Activated T-cell treated with anti-CD3 and anti-CD28 coated beads for 4 hours (primary cell): ENCODE data around the gene PYGO2.

ENCODE experiments used
- DNase-seq: peaks from one replicate; pipeline ENCODE4 v3.0.0-alpha.2; 2020

Gene PYGO2, protein sequence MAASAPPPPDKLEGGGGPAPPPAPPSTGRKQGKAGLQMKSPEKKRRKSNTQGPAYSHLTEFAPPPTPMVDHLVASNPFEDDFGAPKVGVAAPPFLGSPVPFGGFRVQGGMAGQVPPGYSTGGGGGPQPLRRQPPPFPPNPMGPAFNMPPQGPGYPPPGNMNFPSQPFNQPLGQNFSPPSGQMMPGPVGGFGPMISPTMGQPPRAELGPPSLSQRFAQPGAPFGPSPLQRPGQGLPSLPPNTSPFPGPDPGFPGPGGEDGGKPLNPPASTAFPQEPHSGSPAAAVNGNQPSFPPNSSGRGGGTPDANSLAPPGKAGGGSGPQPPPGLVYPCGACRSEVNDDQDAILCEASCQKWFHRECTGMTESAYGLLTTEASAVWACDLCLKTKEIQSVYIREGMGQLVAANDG

DNA sequence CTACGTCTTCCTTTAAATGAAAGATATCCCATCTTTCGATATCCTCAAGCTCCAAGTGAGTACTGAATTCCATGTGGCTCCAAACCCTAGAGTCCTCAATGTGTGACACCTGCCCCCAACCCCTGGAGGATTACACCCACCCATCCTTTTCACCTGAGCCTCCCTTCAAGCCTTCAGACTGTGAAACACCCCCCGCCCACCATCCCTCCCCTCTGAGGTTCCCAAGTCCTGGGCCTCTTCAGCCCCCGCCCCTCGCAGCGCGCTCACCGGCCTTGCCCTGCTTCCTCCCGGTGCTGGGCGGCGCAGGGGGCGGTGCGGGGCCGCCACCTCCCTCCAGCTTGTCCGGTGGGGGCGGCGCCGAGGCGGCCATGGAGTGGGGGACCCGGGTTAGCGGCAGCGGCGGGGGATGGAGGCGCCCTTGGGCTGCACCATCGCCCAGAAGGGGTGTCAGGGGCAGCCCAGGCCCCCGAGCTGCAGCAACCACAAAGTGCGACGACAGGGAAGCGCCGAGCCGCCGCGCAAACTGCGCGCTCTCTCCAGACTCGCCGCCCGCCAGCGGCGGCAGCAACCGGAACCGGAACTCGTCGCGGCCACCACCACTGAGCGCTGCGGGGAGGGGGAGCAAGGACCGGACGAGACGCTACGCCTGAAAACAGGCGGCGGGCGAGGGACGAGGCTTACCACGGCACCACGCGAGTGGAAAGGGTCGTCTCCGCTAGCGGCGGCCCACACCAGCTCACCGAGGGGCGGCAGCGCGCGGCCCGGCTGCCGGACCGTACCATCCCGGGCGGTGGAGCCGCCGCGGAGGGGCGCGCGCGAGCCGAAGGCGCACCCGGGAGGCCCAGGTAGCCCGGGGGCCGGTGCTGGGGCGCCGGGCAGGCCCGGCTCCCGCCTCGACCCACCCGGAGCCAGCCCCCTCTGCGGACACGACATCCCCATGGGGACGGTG is at the start of gene PYGO2:
PYGO2 (minus strand) TSS at position 576 of the 949 bp plus-strand sequence; CDS start at position 370, 206 bp downstream.
- DNase-seq: peak; percentile 61

DNA sequence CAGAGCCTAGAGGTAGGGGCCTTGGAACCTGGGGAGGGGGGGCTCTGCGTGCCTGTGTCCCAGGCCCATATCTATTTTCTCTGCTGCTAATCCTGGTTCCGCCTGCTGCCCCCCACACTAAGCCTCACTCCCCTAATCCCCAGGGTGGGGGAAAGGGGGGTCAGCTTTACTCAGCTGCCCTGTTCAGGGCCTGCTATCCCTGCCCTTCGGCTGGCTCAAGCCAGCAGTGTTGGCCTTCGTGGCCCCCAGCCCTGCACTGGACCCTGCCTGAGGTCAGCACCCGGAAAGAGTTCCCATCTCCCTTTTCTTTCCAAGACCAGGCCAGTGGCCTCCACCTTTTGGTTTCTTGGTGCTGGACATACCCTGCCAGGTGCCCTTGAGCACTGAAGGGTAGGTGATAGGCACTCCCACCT is 49.4 kb upstream of the PYGO2 start:
- DNase-seq: no peak

DNA sequence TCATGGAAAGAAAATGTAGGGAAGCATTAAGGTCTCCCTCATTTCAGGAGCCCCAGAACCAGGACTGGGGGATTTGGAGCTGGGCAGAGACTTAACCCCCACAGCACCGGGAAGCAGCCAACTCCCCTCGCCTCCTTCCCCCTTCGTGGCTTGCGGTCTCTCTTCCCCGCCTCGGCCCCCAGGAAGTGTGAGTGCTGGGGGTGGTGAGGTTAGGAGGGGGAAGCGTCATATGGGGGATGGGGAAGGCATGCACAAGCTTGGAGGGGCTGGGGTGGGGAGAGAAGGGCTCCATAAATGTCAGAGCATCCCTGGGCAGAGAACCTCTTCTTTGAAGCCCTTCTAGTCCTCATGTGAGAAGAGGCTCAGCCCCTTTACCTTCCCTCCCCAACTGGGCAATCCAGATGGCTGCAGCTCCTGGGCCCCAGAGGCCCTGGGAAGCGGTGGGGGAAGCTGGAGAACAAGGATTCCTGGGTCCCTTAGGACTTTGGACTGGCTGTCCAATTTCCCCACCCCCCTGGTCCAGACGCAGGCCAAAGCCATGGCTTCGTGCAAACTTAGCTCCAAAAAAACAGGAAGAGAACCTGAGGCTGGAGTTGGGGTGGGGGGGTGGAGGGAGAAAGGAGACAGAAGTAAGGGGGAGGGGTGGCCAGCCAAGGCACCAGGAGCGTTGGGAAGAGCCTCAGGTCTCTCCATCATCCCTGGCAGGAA is 48.8 kb upstream of the PYGO2 start:
- DNase-seq: no peak

DNA sequence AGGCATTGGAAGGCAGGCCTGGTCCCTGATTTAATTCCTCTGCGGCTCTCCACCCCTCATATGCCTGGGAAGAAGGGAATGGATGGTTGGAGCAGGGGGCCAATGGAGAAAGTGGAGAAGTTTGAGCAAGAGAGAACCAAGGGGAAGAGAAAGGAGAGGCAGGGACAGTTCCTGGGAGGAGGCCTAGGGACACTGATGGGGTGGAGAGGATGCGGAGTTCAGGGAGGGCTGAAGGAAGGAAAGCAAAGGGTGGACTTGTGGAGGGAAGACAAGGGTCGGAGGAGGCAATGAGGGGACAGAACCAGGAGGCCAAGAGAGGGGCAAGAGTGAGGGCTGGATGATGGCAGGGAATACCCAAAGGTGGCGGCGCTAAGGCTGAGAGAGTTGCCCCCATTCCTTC is 48.2 kb upstream of the PYGO2 start:
- no peak for DNase-seq

DNA sequence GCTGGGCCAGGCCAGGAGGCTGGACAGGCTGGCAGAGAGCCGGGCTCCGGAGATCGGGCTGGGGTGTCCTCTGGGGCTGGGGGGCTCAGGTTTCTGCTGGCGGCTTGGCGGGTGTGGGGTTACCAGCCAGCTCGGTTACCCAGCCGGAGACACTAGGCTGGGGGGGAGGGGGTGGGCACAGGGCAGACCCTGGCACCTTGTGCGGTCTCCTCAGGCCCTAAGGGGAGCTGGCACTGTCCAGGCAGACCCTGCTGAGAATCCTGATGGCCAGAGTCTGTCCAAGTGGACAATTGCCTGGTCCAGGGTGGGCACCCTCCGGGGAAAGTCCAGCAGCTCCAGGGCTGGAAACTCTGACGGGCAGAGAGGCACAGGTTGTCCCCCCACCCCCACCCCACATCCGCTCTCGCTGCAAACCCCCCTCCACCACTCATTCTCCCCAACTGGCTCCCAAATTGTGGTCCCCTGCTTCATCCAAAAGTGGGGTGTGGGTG is 47.7 kb upstream of the PYGO2 start:
- DNase-seq: no peak

DNA sequence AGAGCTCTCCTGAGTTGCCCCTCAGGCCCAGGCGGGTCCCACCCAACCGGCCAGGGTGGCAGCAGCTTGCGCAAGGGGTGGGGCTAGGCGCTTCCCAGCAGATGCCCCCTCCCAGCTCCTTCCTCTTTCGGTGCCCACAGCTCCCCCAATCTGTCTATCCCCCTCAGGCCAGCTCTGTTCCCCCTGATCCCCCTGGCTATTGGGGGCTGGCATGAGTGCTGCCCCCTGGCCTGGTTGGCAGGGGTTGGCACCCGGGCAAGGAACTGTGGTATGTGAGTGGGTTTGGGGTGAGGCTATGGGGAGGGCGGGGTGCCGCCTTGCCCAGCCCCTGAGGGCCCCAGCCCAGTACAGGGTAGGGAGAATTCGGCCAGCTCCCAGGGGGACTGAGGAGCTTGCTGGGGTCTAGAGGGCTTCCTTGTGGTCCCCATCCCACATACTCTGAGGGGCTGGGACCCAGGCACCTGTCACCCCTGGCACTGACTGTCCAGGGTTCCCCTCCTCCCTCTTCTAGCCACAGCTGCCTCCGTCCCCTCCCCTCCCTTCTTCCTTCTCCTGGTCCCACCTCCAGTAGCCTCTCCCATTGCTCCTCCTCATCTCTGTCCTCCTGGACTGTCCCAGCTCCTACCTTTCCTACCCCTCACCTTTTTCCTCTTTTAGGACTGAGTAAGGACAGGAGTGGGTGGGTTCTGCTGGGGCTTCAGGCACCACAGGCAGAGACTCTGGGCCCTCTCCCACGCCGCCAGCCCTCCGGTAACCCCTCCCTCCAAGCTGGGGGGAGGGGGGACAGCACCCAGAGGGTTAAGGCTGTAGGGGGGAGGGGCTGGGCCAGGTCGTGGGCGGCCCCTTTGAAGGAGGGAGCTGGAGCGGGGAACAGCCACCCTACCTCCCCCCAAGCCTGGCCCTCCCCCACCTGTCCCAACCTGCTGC is 46.7 kb upstream of the PYGO2 start:
- no peak for DNase-seq

DNA sequence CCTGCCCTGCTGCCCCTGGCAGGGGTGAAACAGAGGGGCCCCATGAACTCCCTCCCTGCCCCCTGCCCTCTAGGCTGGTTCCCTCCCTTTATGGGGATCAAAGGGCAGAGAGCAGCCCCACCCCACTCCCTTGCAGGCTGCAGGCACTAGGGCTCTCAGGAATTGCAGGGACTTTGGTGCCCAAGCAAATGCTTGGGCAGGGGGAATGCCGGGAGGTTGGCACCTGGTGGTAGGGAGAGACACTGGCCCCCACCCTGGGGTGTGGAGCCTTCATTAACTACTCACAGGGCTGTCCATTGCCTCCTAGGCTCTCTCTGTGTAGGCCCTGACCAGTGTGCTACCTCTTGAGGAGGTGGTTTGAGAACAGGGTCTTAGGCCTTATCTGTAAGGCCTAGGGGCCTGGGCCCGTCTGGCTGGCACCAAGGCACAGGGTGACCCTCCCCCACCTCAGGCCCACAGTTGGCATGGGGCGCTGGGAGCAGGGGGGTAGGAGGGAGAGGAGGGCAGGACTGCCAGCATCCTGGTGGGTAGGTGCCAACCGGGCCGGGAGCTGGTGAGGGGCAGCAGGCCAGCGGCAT is 45.8 kb upstream of the PYGO2 start:
- DNase-seq: no peak

DNA sequence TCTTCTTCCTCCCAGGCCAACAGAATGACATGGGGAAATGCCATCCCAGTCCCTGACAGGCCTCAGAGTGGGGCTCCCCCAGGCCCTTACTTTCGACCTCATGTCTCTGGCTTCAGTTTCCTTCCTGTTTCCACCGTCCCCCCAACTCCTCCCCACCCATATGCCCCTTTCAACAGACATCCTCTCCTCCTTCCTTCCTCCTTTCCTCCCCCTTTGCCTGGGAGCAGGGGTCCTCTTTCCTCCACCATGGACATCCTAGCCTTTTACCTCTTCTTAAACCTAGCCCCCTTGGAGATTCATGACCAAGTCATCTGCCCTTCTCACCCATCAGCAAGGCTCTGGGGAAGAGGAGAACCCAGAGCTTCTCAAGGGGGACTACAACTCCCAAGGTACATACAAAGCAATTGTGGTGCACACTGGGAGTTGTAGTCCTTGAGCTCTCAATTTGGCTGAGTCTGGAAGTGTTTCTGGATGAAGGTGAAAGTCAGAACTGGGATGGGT is 45.1 kb upstream of the PYGO2 start:
- DNase-seq: no peak

DNA sequence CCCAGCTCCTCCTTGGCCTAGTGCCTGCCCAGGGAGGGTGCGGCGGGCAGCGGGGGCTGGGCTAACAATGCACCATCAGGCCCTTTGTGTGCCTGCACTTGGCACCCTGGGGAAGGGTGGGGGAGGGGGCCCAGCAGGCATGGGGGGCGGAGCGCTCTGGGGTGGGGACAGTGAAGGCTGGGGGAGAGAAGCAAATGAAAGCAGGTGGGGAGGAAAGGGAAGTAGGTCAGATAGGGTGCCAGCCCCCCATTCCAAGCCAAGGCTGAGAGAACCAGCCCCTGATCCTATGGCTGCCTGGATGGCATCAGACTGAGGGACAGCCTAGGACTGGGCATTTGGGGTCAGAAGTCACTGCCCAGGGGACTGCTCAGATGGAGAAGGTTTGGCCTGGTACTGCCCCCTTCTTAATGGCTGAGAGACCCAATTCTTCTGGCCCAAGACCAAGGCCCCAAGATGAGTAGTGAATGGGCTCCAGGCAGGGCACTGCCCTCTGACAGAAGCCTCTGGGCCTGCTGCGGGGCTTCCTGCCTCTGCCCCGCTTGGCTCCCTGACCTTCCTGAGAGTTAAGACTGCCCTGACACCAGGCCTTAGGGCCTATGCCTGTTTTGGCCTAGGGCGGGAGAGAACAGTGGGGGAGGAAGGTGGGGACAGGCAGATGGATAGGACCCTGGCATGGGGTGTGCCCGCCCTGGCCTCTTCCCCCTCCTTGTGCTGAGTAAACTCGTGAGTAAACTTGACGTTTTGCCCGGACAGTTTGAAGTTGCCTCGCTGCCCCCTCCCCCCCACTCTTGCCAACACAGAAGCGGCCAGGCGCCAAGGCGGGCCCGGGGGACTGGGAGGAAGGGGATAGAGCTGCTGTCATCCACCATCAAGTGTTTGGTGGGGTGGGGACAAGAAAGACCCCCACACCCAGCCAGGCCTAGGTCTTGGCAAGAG is 43.8 kb upstream of the PYGO2 start:
- no peak for DNase-seq

DNA sequence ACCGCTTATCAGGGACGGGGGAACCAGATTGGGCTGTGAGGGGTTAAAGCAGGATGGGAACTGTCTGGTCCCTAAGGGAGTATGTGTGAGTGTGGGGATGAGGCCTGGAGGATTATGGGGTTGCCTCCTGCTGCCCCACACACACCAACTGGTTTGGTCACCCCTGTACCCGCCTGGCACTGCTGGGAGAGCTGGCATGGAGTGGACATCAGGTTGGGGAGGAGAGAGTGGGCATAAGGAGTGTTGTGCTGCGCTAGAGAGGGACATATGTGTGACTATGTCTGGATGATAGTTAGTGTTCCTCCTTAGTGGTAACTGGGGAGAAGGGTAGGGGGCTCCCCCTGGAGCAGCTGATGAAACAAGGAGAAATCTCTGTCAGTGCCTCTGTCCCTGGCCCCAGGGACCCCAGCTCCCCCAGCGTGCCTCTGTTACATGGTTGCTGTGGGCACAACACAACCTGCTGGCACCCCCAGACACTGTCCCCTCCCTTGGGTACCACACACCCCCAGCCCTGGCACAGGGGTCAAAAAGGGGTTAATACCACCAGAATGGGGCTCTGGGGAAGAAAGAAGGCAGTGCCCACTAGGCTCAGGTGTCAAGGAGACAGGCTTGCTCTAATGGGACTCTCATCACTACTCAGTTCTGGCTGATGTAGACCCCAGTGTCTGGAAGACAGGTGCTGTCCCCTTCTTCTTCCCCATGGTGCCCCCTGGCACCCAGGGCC is 42.9 kb upstream of the PYGO2 start:
- DNase-seq: no peak

DNA sequence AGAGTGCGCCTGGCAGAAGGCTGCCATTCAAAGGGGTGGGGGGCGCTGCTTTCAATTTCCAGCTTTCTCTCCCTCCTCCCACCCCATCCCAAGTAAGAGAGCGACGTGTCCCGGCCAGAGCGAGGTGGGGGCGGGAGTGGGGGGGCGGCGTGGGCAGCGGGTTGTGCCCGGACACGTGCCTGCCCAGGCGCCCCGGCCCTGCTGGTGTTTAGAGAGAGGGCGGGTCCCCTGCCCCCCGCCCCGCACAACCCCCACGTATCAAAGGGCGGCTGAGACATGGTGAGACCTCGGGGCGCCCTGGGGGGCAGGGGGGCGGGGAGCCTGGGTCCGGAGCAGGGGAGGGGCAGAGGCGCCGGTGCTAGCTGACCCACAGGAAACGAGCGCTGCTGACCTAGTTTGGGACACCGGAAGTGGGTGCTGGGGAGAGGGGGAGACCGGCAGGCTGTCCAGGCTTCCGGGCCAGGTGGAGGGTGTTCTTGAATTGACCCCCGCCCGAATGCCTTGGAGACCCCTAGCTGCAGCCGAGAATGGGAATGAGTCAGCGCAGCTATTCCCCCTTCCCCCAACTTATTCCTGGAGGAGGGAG is 42.3 kb upstream of the PYGO2 start:
- DNase-seq: no peak

DNA sequence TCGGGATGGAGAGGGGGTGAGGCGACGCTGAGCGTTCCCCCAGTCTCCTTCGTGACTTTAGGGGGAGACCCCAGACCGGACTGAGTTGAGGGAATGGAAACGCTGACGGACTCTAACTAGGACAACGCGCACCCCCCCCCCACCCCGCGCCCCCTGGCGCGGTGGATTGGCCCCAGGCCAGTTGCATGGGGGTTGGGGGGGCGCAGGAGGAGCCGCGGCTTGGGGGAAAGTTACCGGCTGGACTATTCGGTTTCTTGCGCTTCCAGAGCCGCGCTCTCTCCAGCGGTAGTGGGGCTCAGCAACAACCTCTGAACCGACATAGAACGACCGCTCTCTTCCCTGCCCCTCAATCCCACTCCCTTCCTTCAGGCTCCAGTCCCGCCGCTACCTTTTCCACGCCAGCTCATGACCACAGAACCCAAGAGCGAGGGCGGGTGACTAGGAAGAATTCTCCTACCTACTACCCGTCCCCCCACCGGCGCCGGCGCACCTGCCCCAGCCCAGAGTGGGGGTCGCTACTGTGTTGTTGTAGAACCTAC is 41.7 kb upstream of the PYGO2 start:
- no peak for DNase-seq

DNA sequence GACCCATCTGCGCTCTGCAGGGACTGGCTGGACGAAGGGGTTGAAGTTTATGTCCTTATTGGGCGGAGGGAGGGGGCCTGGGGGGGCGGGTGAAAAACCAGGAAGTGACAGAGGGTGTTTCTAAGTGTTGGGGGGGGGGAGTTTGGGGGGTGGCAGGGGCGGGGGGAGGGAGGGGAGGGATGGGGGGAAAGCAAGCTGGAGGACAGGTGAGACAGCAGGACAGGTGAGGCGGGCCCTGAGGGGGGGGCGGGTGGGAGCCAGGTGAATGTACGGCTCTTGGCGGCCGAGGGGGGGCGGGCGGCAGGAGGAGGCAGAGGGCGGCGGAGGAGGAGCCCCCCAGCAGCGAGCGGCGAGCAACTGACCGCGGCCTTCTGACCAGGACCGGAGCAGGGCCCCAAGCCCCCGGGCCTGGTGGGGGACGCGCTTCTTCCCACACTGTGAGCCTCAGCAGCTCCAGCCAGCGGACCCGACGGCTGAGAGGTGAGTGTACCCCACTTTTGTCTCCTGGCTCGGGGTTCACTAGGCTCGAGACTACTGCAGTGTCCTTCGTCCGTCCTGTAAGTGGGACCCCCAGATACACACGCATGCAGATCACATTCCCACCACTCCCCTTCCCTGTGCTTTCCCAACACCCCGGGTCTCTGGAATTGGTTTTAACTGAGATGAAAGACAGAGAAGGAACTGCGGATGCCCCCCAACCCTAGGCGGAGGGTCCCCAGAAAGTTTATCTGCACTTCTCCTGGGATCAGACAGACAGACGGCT is 41.1 kb upstream of the PYGO2 start, which contains the start of gene ZBTB7B:
ZBTB7B (plus strand) TSS at position 339 of the 763 bp plus-strand sequence. CDS start 11,859 bp downstream, outside the sequence.
- DNase-seq: no peak

DNA sequence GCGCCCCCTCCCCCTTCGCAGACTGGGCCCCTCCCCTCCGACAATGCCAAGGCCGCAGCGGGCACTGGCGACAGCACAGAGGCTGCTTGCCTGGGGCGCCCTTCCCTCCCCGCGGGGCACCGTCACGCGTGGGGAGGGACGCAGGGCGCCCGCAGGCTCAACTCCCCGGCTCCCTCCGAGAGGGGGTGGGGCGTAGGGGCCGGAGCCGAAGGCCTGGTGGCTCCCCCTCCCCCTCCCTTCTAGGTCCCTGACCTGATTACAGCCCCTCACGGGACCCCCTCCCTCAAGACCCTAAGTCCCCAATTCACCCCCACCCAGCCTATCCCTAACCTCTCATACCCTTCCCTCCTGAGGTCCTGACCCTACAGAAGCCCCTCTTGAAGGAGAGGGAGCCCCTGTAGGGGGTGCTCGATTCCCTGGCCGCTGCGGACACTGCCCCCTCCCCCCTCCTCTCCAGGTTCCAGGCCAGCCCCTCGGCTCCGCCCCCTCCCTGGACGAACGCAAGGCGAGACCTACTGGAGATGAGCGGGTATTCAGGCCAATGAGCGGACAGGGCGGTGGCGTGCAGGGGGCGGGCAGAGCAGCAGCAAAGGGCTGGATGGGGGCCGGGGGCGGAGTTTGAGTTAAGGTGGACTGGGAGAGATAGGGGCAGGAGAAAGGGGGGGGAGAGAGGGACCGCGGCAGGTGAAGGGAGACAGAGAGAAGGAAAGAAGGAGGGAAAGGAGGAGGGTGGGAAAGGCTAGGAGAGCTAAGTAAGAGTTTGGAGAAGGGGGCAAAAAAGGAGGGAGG is 40.3 kb upstream of the PYGO2 start:
- DNase-seq: peak; percentile 96

DNA sequence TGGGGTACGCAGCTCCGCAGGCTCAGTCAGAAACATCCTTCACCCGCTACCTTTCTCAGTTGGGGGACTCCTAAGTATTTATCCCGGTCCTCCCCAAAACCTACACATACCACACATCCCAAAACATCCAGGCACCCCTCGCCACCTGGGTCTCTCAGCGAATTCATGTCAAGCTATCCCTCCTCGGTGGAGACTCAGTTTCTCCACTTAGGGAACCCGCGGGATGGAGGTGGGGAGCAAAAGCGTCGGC is 39.8 kb upstream of the PYGO2 start:
- no peak for DNase-seq

DNA sequence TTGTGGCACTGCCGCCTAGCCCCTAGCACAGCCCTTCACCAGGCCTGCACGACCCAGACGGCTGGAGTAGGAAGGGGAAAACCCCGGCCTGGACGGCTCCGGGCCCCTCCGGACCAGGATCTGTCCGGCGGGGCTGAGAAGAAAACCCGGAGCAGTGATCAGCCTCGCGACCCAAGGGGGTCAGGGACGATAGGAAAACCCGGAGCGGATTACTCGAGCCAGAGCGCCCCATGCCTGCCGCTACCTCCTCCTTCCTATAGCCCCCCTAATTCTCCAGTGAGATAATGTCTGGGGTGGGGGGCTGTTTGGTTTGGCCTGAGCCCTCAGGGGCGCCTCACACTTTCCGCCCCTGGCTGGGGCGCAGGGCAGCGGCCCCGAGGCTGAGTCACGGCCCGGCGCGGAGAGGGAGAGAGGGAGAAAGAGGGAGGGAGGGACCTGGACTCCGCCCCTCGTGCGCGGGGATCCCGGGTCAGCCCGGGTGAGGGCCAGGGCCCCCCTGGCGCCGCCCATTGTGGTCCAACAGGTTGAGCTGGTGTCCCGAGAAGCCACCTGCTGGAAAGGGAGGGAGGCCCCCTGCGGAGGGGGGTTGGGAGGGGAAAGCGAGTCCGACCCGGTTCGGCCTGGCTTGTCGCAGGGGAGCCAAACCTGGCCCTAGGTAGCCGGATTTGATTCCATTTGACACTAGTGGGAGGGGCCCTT is 39.3 kb upstream of the PYGO2 start:
- DNase-seq: peak; percentile 54

DNA sequence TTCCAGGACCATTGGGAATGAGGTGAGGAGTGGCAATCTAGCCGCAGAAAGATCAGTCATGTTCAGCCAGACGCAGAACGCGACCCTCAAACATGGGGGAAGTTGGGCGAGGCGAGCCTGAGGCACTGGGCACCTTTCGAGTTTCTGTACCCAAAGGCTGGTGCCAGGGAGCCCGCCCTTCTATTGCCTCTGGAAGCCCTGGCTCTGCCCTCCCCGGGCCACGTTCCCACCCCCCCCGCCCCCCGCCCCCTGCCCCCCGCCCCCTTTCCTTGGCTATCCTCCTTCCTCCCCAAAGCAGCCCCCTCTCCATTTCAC is 38.8 kb upstream of the PYGO2 start:
- DNase-seq: no peak
